K562 (cell line): ENCODE results near the gene DMAC2. TPM values are rescaled to one million over a fixed set of nuclear protein-coding genes. Genes with fewer than 3 reads are reported as not detected.

ENCODE experiments used
- ATAC-seq: fragments of 200-7000 bp; cut with Tn5 transposase; 3 replicates; pipeline ENCODE4 v1.9.1; 2020; ENCODE audit warnings: moderate library complexity
- BruUV-seq: library from RNA; stranded (reverse); fragments of 400-500 nt; replicated peaks from 2 replicates; lab custom pipeline; 2021; lab: Mats Ljungman, UMichigan
- CTCF ChIA-PET: fragments of 300-600 bp; formaldehyde crosslinking; extraction: SDS; loops from one replicate; lab custom pipeline; 2021; ENCODE audit warnings: low intra/inter-chr PET ratio; lab: Yijun Ruan, JAX
- POLR2A ChIA-PET: fragments of 300-600, 350-650 bp; sonication (Branson Sonifier 250); formaldehyde crosslinking; extraction: SDS; loops from one replicate; lab custom pipeline; 2021; ENCODE audit warnings: antibody characterized with exemption, inconsistent platforms; lab: Yijun Ruan, JAX
- DNase-seq, 4 experiments: peaks; one replicate each; pipeline versions ENCODE4 v3.0.0 to v3.0.0-alpha.2; 2011 to 2018; ENCODE audit warnings: low spot score in 3 of 4, mixed read lengths in 3 of 4; ENCODE audit errors: extremely low read depth in 1 of 4
- FAIRE-seq: peaks from 2 replicates; lab custom pipeline; 2011; peaks lifted over from hg19 to GRCh38; lab: Jason Lieb, UNC
- H2AFZ ChIP-seq: 2 replicates; pipeline ENCODE4 v1.6.0; 2011; ENCODE audit warnings: low read depth, low read length, control low read depth, inconsistent platforms
- H3K27ac ChIP-seq: fragments of 200-600 bp; 3 replicates; pipeline ENCODE4 v1.8.0; 2011; ENCODE audit warnings: low read depth, mild to moderate bottlenecking, control low read depth, inconsistent platforms, low read length, moderate library complexity, mixed read lengths; ENCODE audit errors: extremely low read depth
- H3K27me3 ChIP-seq, 2 experiments: fragments of 300-600 bp in 1 of 2; 2 replicates in 1 of 2; 3 replicates in 1 of 2; pipeline versions ENCODE4 v1.6.0 to v1.8.0; 2011; ENCODE audit warnings: inconsistent platforms in 2 of 2, low read length in 2 of 2, mild to moderate bottlenecking in 1 of 2, mixed read lengths in 1 of 2, moderate library complexity in 1 of 2; ENCODE audit not compliant: control insufficient read depth in 2 of 2, insufficient read depth in 2 of 2
- H3K36me3 ChIP-seq: fragments of 300-600 bp; 3 replicates; pipeline ENCODE4 v1.8.0; 2011; ENCODE audit warnings: mild to moderate bottlenecking, low read length, inconsistent platforms; ENCODE audit not compliant: control insufficient read depth, insufficient read depth
- H3K4me1 ChIP-seq, 2 experiments: fragments of 200-600 bp in 1 of 2; replicated peaks in 1 of 2; 2 replicates in 1 of 2; 3 replicates in 1 of 2; pipeline versions ENCODE4 v1.5.1 to v1.8.0; 2011; ENCODE audit warnings: inconsistent platforms in 2 of 2, low read length in 2 of 2, mild to moderate bottlenecking in 1 of 2, mixed read lengths in 1 of 2, moderate library complexity in 1 of 2; ENCODE audit not compliant: control insufficient read depth in 2 of 2, insufficient read depth in 2 of 2
- H3K4me2 ChIP-seq: 2 replicates; pipeline ENCODE4 v1.6.1; 2011; ENCODE audit warnings: low read length, control low read depth, inconsistent platforms, mixed read lengths; ENCODE audit not compliant: insufficient read depth
- H3K4me3 ChIP-seq: fragments of 200-600 bp; sonication (generic), shearing (Covaris generic); 2 replicates; pipeline ENCODE4 v1.5.1; 2016; ENCODE audit warnings: control low read depth, inconsistent platforms
- H3K79me2 ChIP-seq: fragments of 200-600 bp; 3 replicates; pipeline ENCODE4 v1.8.0; 2011; ENCODE audit warnings: low read length, inconsistent platforms; ENCODE audit not compliant: control insufficient read depth, insufficient read depth
- H3K9ac ChIP-seq, 2 experiments: 2 replicates each; pipeline versions ENCODE4 v1.6.0 to v1.6.1; 2011; ENCODE audit warnings: low read depth in 2 of 2, low read length in 2 of 2, control low read depth in 1 of 2, inconsistent platforms in 1 of 2, mild to moderate bottlenecking in 1 of 2, mixed read lengths in 1 of 2; ENCODE audit not compliant: insufficient read depth in 1 of 2
- H3K9me1 ChIP-seq: one replicate; pipeline ENCODE4 v1.6.0; 2011; ENCODE audit warnings: inconsistent platforms, mild to moderate bottlenecking, low read length, moderate library complexity; ENCODE audit not compliant: control insufficient read depth, insufficient read depth
- H3K9me3 ChIP-seq: replicated peaks from 2 replicates; pipeline ENCODE4 v1.5.1; 2011; ENCODE audit warnings: low read depth, low read length, inconsistent platforms; ENCODE audit not compliant: control insufficient read depth, insufficient read depth
- H4K20me1 ChIP-seq: replicated peaks from 2 replicates; pipeline ENCODE4 v1.6.1; 2011; ENCODE audit warnings: low read length, inconsistent platforms, mixed read lengths; ENCODE audit not compliant: control insufficient read depth, insufficient read depth
- FOXK2 ChIP-seq, 2 experiments: fragments of 450-650 bp; IDR thresholded peaks in 1 of 2; conservative IDR thresholded peaks in 1 of 2; 2 replicates each; pipeline ENCODE4 v1.6.1; 2016; ENCODE audit warnings: low read depth in 2 of 2, mild to moderate bottlenecking in 1 of 2
- GATA2 ChIP-seq: sonication (generic); formaldehyde crosslinking; IDR thresholded peaks from 2 replicates; pipeline ENCODE4 v1.4.0; 2020; ENCODE audit warnings: mild to moderate bottlenecking, missing genetic modification reagents
- GATAD2B ChIP-seq: fragments of 450-650 bp; IDR thresholded peaks from 2 replicates; pipeline ENCODE4 v1.6.1; 2017; ENCODE audit warnings: mild to moderate bottlenecking, borderline replicate concordance
- HDAC8 ChIP-seq: fragments of 450-650 bp; IDR thresholded peaks from 2 replicates; pipeline ENCODE4 v1.6.1; 2016; ENCODE audit warnings: mild to moderate bottlenecking, missing genetic modification characterization, moderate library complexity, missing compliant biosample characterization
- HDGF ChIP-seq: fragments of 450-650 bp; IDR thresholded peaks from 2 replicates; pipeline ENCODE4 v1.6.1; 2016
- KHSRP ChIP-seq: fragments of 450-650 bp; IDR thresholded peaks from 2 replicates; pipeline ENCODE4 v1.6.1; 2017
- MEIS2 ChIP-seq: fragments of 450-650 bp; IDR thresholded peaks from 2 replicates; pipeline ENCODE4 v1.6.1; 2014; ENCODE audit warnings: mild to moderate bottlenecking; ENCODE audit not compliant: partially characterized antibody
- MTA3 ChIP-seq: fragments of 450-650 bp; formaldehyde crosslinking; IDR thresholded peaks from 2 replicates; pipeline ENCODE4 v1.6.1; 2017; ENCODE audit warnings: mild to moderate bottlenecking, borderline replicate concordance
- NEUROD1 ChIP-seq: fragments of 150-350 bp; IDR thresholded peaks from 2 replicates; pipeline ENCODE4 v1.6.1; 2014; ENCODE audit warnings: borderline replicate concordance, low read length, low read depth; ENCODE audit not compliant: partially characterized antibody
- NR2C2 ChIP-seq, 2 experiments: fragments of 200-800 bp in 1 of 2; sonication (Bioruptor generic) in 1 of 2; sonication (generic) in 1 of 2; formaldehyde crosslinking in 1 of 2; IDR thresholded peaks; 2 replicates each; pipeline versions ENCODE4 v1.6.1 to v1.8.0; 2016 to 2022; ENCODE audit warnings: mild to moderate bottlenecking in 1 of 2, missing compliant biosample characterization in 1 of 2, missing genetic modification characterization in 1 of 2, missing genetic modification reagents in 1 of 2
- POLR3A ChIP-seq: IDR thresholded peaks from 2 replicates; pipeline ENCODE4 v1.6.1; 2011; ENCODE audit warnings: borderline replicate concordance, mild to moderate bottlenecking, moderate library complexity; ENCODE audit not compliant: insufficient read length, insufficient read depth; ENCODE audit errors: extremely low read depth
- PTTG1 ChIP-seq: fragments of 450-650 bp; IDR thresholded peaks from 2 replicates; pipeline ENCODE4 v1.6.1; 2016; ENCODE audit warnings: low read depth, mild to moderate bottlenecking, missing genetic modification characterization, missing compliant biosample characterization
- RBBP5 ChIP-seq: fragments of 200-600 bp; sonication (generic); IDR thresholded peaks from 2 replicates; pipeline ENCODE4 v1.6.1; 2012; ENCODE audit warnings: borderline replicate concordance, mild to moderate bottlenecking, low read length, control low read depth, inconsistent platforms; ENCODE audit not compliant: insufficient read depth, poor library complexity, severe bottlenecking
- RCOR1 ChIP-seq, 2 experiments: IDR thresholded peaks; 2 replicates each; pipeline ENCODE4 v1.6.1; 2012; ENCODE audit warnings: low read depth in 2 of 2, low read length in 2 of 2, borderline replicate concordance in 1 of 2, improper control_type of control experiment in 1 of 2
- SOX6 ChIP-seq: fragments of 450-650 bp; IDR thresholded peaks from 2 replicates; pipeline ENCODE4 v1.6.1; 2014; ENCODE audit warnings: mild to moderate bottlenecking
- XRCC3 ChIP-seq: fragments of 450-650 bp; IDR thresholded peaks from 2 replicates; pipeline ENCODE4 v1.6.1; 2017; ENCODE audit warnings: mild to moderate bottlenecking, moderate library complexity
- ZNF140 ChIP-seq: fragments of 250-450 bp; sonication (Bioruptor Pico); IDR thresholded peaks from 2 replicates; pipeline ENCODE4 v1.8.0; 2021; ENCODE audit warnings: moderate library complexity, mild to moderate bottlenecking, inconsistent platforms
- ZNF224 ChIP-seq: sonication (generic); formaldehyde crosslinking; IDR thresholded peaks from 2 replicates; pipeline ENCODE4 v1.8.0; 2022; ENCODE audit warnings: mild to moderate bottlenecking, missing genetic modification reagents
- ZNF253 ChIP-seq: fragments of 250-450 bp; sonication (Bioruptor Pico); conservative IDR thresholded peaks from 2 replicates; pipeline ENCODE4 v1.6.1; 2021; ENCODE audit warnings: mild to moderate bottlenecking
- WGBS: fragments of 100-300 bp; shearing (Covaris generic); methylation state at CpG from one replicate; pipeline ENCODE4 v1.1.6; 2016; ENCODE audit warnings: low coverage, mixed read lengths; ENCODE audit not compliant: insufficient coverage; ENCODE audit errors: missing lambda C conversion rate; 5-methylcytosine and 5-hydroxymethylcytosine counted together
- in situ Hi-C: fragments of 300-500 bp; cut with MboI; formaldehyde crosslinking; loops from 4 replicates; pipeline ENCODE4 v1.15.0; 2018; ENCODE audit warnings: inconsistent platforms, mixed read lengths
- intact Hi-C: fragments of 100-400 bp; cut with micrococcal nuclease; formaldehyde crosslinking; loops from 2 replicates; pipeline ENCODE4 v1.14.2; 2022
- polyA plus RNA-seq, 8 experiments: library from polyadenylated mRNA; depleted of rRNA in 4 of 8; stranded (reverse) in 5 of 8; unstranded in 3 of 8; fragments of >200 nt; fragmentation: Nextera tagmentation in 2 of 8; fragmentation: Illumina TruSeq in 1 of 8; extraction: Ambion mirVana in 2 of 8; extraction: Trizol in 1 of 8; gene quantifications; 2 replicates each; pipeline versions ENCODE4 v1.2.1 to v1.2.3, GENCODE V29; 2011 to 2014; ENCODE audit warnings: inconsistent platforms in 1 of 8, missing spikeins in 1 of 8
- total RNA-seq, 7 experiments: library from RNA; depleted of rRNA in 6 of 7; stranded (reverse); fragments of >200 nt in 6 of 7; fragmentation: Illumina TruSeq in 2 of 7; extraction: Trizol in 2 of 7; gene quantifications; 2 replicates each; pipeline versions ENCODE4 v1.2.1 to v1.2.3, GENCODE V29; 2011 to 2021; ENCODE audit warnings: low replicate concordance in 1 of 7
- TF ChIP-seq, protein P1 (sequence below): fragments of 450-650 bp; IDR thresholded peaks from 2 replicates; pipeline ENCODE4 v1.7.1; 2018; ENCODE audit warnings: mild to moderate bottlenecking, low read depth; ENCODE audit not compliant: partially characterized antibody

Gene DMAC2
- total and polyA plus RNA-seq, 9 of the 15 experiments (the other 6 are each of a cell fraction or from before 2014, with no cell fraction given): 12.9 to 61.2 (median 43.1) TPM

DNA sequence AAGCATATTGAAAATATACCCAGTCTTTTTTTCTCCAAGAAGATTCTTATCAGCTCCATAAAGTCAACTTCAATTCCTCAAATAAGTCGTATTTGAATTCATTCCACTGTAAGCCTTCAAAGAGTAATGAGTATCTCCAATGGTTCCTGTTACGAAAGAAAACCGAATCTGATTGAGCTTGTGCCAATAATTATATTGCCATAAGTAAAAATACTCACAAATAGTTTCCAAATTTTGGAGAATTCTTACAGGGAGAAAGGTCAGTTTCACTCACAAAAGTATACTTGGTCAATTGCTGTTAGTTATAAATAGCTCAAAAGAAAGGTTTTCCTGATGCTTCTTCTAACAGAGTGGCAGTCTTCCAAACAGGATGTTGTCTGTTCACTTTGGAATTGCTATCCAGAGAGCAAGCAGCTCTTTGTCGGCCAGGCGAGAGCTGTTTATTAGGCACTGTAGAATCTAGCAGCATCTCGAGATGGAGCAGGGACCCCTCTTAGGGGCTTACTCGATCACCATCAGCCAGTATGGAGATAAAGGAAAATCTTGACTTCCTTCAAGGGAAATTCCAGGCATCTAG is 16.7 kb upstream of the DMAC2 start:
- Histone ChIP-seq H3K4me3 (no peak overlapping the region), H3K9me3 (no peaks in the 10 kb centered on the region), H3K36me3 (no peaks in the 10 kb centered on the region), H3K27ac (no peak overlapping the region), H3K9ac (no peak overlapping the region), H3K9me1 (no peaks in the 10 kb centered on the region), H3K79me2 (no peaks in the 10 kb centered on the region), H3K4me1 (no peaks in the 10 kb centered on the region; a peak in 1 of 5 replicates), H3K27me3 (peaks cover 0 to 6% of the 10 kb centered on the region in 2 experiments; a peak in 2 of 5 replicates), H3K4me2 (no peak overlapping the region), H2AFZ (no peak overlapping the region), H4K20me1 (no peaks in the 10 kb centered on the region)
- no peak for DNase-seq
- in situ Hi-C loops: no loop called here
- CTCF ChIA-PET: no interaction called here
- WGBS: 1% methylated on average over 7 of the region's 7 CpGs
- no peak for ATAC-seq
- TF ChIP-seq ZNF224 (CRISPR knock-in tag) (no peak), RBBP5 (no peak), NR2C2 (CRISPR knock-in tag; IDR thresholded peaks at IDR 0.05) (no peak), NR2C2 (tag; IDR thresholded peaks at IDR 0.05) (no peak), SOX6 (no peak), GATA2 (CRISPR knock-in tag) (no peak), POLR3A (no peak), PTTG1 (no peak), NEUROD1 (no peak), HDGF (no peak), HDAC8 (tag) (no peak), RCOR1 (IDR thresholded peaks at IDR 0.05; ENCODE audit: borderline replicate concordance in 1 of 2, low read depth in 2 of 2, low read length in 2 of 2) (no peak), KHSRP (no peak), GATAD2B (no peak), FOXK2 (conservative IDR thresholded peaks at IDR 0.05 in 1 of 2, IDR thresholded peaks at IDR 0.05 in 1 of 2; ENCODE audit: low read depth in 2 of 2) (no peak), ZNF140 (no peak), XRCC3 (no peak), ZNF253 (CRISPR knock-in tag) (no peak), MTA3 (no peak), MEIS2 (no peak)
- TF ChIP-seq, protein P1, sequence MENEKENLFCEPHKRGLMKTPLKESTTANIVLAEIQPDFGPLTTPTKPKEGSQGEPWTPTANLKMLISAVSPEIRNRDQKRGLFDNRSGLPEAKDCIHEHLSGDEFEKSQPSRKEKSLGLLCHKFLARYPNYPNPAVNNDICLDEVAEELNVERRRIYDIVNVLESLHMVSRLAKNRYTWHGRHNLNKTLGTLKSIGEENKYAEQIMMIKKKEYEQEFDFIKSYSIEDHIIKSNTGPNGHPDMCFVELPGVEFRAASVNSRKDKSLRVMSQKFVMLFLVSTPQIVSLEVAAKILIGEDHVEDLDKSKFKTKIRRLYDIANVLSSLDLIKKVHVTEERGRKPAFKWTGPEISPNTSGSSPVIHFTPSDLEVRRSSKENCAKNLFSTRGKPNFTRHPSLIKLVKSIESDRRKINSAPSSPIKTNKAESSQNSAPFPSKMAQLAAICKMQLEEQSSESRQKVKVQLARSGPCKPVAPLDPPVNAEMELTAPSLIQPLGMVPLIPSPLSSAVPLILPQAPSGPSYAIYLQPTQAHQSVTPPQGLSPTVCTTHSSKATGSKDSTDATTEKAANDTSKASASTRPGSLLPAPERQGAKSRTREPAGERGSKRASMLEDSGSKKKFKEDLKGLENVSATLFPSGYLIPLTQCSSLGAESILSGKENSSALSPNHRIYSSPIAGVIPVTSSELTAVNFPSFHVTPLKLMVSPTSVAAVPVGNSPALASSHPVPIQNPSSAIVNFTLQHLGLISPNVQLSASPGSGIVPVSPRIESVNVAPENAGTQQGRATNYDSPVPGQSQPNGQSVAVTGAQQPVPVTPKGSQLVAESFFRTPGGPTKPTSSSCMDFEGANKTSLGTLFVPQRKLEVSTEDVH: no peak
- intact Hi-C loops: no loop called here
- no TSS peak for BruUV-seq
- no peak for FAIRE-seq
- POLR2A ChIA-PET: interaction anchor here (0.6 kb wide), 3 partner anchors 17 to 259 kb away, joined by 3 read pairs; partner anchors contain the start of gene DMAC2
